HepG2 (cell line): ENCODE measurements around the gene MXRA8. TPM values are rescaled to one million over a fixed set of nuclear protein-coding genes. Genes with fewer than 3 reads are reported as not detected.

ENCODE experiments used
- MEIS1 ChIP-seq: sonication (generic); formaldehyde crosslinking; IDR thresholded peaks from 2 replicates; pipeline ENCODE4 v1.9.0; 2021; ENCODE audit warnings: mild to moderate bottlenecking, missing genetic modification reagents, moderate library complexity, borderline replicate concordance
- SKI ChIP-seq: fragments of 450-650 bp; IDR thresholded peaks from one replicate; pipeline ENCODE4 v1.6.1; 2018; ENCODE audit warnings: mild to moderate bottlenecking; ENCODE audit not compliant: partially characterized antibody
- SOX13 ChIP-seq, 3 experiments: fragments of 450-650 bp in 1 of 3; sonication (generic) in 1 of 3; formaldehyde crosslinking in 1 of 3; IDR thresholded peaks in 2 of 3; conservative IDR thresholded peaks in 1 of 3; 2 replicates each; pipeline versions ENCODE4 v1.5.0 to v1.6.1; 2016 to 2020; ENCODE audit warnings: antibody characterized with exemption in 1 of 3, mild to moderate bottlenecking in 1 of 3, missing compliant biosample characterization in 1 of 3, missing genetic modification reagents in 1 of 3, moderate library complexity in 1 of 3
- SP5 ChIP-seq: IDR thresholded peaks from 2 replicates; pipeline ENCODE4 v1.6.1; 2016; ENCODE audit warnings: low read depth, borderline replicate concordance
- TAF1 ChIP-seq: sonication (generic); formaldehyde crosslinking; IDR thresholded peaks from 2 replicates; pipeline ENCODE4 v1.4.0; 2020; ENCODE audit warnings: missing genetic modification reagents
- ZNF629 ChIP-seq: sonication (generic); formaldehyde crosslinking; conservative IDR thresholded peaks from 2 replicates; pipeline ENCODE4 v1.5.0; 2020; ENCODE audit warnings: missing genetic modification reagents
- ZNF747 ChIP-seq: sonication (generic); formaldehyde crosslinking; IDR thresholded peaks from 2 replicates; pipeline ENCODE4 v1.8.1; 2023; ENCODE audit warnings: missing genetic modification reagents, mild to moderate bottlenecking, borderline replicate concordance
- ZNF841 ChIP-seq: sonication (generic); formaldehyde crosslinking; IDR thresholded peaks from 2 replicates; pipeline ENCODE4 v1.8.1; 2023; ENCODE audit warnings: missing genetic modification reagents, borderline replicate concordance
- polyA plus RNA-seq, 8 experiments: library from polyadenylated mRNA; depleted of rRNA in 3 of 8; stranded (reverse) in 7 of 8; unstranded in 1 of 8; fragments of >200 nt; fragmentation: Illumina TruSeq in 4 of 8; extraction: Trizol in 4 of 8; gene quantifications; 2 replicates each; pipeline versions ENCODE4 v1.2.1 to v1.2.3, GENCODE V29; 2011 to 2016; ENCODE audit warnings: low read depth in 4 of 8, missing spikeins in 1 of 8, mixed read lengths in 1 of 8; ENCODE audit not compliant: insufficient read depth in 1 of 8
- total RNA-seq, 5 experiments: library from RNA; depleted of rRNA; stranded (reverse); fragments of >200 nt; fragmentation: Illumina TruSeq; extraction: Trizol; gene quantifications; 2 replicates each; pipeline ENCODE4 v1.2.3, GENCODE V29; 2016; ENCODE audit warnings: low read depth in 1 of 5
- TF ChIP-seq, protein P1 (sequence below): sonication (generic); formaldehyde crosslinking; IDR thresholded peaks from 2 replicates; pipeline ENCODE4 v1.4.0; 2020; ENCODE audit warnings: missing genetic modification reagents, borderline replicate concordance
- TF ChIP-seq, protein P2 (sequence below): IDR thresholded peaks from 2 replicates; pipeline ENCODE4 v1.6.1; 2016; ENCODE audit warnings: mild to moderate bottlenecking
- TF ChIP-seq, protein P3 (sequence below): sonication (generic); formaldehyde crosslinking; conservative IDR thresholded peaks from 2 replicates; pipeline ENCODE4 v1.4.0; 2020; ENCODE audit warnings: mild to moderate bottlenecking, missing genetic modification reagents, moderate library complexity
- TF ChIP-seq, protein P4 (sequence below): sonication (generic); formaldehyde crosslinking; IDR thresholded peaks from 2 replicates; pipeline ENCODE4 v1.9.0; 2022; ENCODE audit warnings: missing genetic modification reagents, mild to moderate bottlenecking, borderline replicate concordance

Gene MXRA8
- total and polyA plus RNA-seq, 2 of the 13 experiments (the other 11 are each of a cell fraction or from before 2014, with no cell fraction given), result 19.8 to 44.8 TPM

DNA sequence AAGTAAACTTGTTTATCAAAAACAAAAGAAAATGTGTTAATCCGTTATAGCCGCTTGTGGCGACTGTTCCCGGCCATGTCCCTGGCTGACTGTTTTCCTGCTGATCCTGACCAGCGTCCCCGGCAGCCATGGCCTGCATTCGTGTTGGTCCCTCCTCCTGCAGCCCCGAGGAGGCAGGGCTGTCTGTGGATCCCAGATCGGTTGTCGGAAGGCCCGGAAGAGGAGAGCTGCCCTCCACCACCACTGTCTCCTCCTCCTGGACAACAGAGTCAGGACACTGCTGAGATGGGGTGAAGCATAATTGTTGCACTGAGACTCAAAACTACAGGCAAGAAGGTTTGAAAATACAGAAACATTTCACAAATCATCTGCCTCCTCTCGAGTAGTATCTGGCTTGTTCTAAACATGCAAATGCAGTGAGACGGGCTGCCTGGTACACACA, 3.6 kb upstream of the MXRA8 start (continued):
- TF ChIP-seq, protein P1, sequence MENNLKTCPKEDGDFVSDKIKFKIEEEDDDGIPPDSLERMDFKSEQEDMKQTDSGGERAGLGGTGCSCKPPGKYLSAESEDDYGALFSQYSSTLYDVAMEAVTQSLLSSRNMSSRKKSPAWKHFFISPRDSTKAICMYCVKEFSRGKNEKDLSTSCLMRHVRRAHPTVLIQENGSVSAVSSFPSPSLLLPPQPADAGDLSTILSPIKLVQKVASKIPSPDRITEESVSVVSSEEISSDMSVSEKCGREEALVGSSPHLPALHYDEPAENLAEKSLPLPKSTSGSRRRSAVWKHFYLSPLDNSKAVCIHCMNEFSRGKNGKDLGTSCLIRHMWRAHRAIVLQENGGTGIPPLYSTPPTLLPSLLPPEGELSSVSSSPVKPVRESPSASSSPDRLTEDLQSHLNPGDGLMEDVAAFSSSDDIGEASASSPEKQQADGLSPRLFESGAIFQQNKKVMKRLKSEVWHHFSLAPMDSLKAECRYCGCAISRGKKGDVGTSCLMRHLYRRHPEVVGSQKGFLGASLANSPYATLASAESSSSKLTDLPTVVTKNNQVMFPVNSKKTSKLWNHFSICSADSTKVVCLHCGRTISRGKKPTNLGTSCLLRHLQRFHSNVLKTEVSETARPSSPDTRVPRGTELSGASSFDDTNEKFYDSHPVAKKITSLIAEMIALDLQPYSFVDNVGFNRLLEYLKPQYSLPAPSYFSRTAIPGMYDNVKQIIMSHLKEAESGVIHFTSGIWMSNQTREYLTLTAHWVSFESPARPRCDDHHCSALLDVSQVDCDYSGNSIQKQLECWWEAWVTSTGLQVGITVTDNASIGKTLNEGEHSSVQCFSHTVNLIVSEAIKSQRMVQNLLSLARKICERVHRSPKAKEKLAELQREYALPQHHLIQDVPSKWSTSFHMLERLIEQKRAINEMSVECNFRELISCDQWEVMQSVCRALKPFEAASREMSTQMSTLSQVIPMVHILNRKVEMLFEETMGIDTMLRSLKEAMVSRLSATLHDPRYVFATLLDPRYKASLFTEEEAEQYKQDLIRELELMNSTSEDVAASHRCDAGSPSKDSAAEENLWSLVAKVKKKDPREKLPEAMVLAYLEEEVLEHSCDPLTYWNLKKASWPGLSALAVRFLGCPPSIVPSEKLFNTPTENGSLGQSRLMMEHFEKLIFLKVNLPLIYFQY (CRISPR knock-in tag), result no peak
- TF ChIP-seq ZNF629 (CRISPR knock-in tag), result no peak
- TF ChIP-seq, protein P2, sequence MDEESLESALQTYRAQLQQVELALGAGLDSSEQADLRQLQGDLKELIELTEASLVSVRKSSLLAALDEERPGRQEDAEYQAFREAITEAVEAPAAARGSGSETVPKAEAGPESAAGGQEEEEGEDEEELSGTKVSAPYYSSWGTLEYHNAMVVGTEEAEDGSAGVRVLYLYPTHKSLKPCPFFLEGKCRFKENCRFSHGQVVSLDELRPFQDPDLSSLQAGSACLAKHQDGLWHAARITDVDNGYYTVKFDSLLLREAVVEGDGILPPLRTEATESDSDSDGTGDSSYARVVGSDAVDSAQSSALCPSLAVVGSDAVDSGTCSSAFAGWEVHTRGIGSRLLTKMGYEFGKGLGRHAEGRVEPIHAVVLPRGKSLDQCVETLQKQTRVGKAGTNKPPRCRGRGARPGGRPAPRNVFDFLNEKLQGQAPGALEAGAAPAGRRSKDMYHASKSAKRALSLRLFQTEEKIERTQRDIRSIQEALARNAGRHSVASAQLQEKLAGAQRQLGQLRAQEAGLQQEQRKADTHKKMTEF (CRISPR knock-in tag), result peak; percentile 31; the same call in 1 of the 2 replicates
- no peak for TF ChIP-seq ZNF747
- TF ChIP-seq, protein P3, sequence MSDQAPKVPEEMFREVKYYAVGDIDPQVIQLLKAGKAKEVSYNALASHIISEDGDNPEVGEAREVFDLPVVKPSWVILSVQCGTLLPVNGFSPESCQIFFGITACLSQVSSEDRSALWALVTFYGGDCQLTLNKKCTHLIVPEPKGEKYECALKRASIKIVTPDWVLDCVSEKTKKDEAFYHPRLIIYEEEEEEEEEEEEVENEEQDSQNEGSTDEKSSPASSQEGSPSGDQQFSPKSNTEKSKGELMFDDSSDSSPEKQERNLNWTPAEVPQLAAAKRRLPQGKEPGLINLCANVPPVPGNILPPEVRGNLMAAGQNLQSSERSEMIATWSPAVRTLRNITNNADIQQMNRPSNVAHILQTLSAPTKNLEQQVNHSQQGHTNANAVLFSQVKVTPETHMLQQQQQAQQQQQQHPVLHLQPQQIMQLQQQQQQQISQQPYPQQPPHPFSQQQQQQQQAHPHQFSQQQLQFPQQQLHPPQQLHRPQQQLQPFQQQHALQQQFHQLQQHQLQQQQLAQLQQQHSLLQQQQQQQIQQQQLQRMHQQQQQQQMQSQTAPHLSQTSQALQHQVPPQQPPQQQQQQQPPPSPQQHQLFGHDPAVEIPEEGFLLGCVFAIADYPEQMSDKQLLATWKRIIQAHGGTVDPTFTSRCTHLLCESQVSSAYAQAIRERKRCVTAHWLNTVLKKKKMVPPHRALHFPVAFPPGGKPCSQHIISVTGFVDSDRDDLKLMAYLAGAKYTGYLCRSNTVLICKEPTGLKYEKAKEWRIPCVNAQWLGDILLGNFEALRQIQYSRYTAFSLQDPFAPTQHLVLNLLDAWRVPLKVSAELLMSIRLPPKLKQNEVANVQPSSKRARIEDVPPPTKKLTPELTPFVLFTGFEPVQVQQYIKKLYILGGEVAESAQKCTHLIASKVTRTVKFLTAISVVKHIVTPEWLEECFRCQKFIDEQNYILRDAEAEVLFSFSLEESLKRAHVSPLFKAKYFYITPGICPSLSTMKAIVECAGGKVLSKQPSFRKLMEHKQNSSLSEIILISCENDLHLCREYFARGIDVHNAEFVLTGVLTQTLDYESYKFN (CRISPR knock-in tag), result peak; percentile 41; the same call in 1 of the 2 replicates
- TF ChIP-seq, protein P4, sequence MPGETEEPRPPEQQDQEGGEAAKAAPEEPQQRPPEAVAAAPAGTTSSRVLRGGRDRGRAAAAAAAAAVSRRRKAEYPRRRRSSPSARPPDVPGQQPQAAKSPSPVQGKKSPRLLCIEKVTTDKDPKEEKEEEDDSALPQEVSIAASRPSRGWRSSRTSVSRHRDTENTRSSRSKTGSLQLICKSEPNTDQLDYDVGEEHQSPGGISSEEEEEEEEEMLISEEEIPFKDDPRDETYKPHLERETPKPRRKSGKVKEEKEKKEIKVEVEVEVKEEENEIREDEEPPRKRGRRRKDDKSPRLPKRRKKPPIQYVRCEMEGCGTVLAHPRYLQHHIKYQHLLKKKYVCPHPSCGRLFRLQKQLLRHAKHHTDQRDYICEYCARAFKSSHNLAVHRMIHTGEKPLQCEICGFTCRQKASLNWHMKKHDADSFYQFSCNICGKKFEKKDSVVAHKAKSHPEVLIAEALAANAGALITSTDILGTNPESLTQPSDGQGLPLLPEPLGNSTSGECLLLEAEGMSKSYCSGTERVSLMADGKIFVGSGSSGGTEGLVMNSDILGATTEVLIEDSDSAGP (CRISPR knock-in tag), result peak; percentile 58; the same call in 1 of the 2 replicates
- no peak for TF ChIP-seq ZNF841 (CRISPR knock-in tag)
- TF ChIP-seq TAF1 (CRISPR knock-in tag), result peak; percentile 63; the same call in 1 of the 2 replicates
- TF ChIP-seq SKI, result peak; percentile 47
- TF ChIP-seq MEIS1 (CRISPR knock-in tag), result 0 out of 2 replicates have a peak, but pooled peaks have one; percentile 33
- TF ChIP-seq SP5 (CRISPR knock-in tag), result 0 out of 2 replicates have a peak, but pooled peaks have one; percentile 22
- TF ChIP-seq SOX13 (IDR thresholded peaks at IDR 0.05), result no peak
- TF ChIP-seq SOX13 (CRISPR knock-in tag; conservative IDR thresholded peaks at IDR 0.05 in 1 of 2, IDR thresholded peaks at IDR 0.05 in 1 of 2), result peak in 1 of 2 experiments; percentile 26; a peak in 1 of 4 replicates
